ENCODE measurements around the gene GNAI3. TPM values are rescaled to one million over a fixed set of nuclear protein-coding genes. Genes with fewer than 3 reads are reported as not detected.

GNAI3 gene
- total RNA-seq, 2 donors from 2014 or later, result 3.6 to 4.9 TPM

GRCh38 chr1:109529881-109530456, 18.4 kb upstream of the GNAI3 start:
- intact Hi-C loops (cut with DNase I), result loop anchor here (5.0 kb wide), 2 partner anchors 33 to 43 kb away; no protein-coding TSS in a partner anchor
- ATAC-seq, result no peak
- TF ChIP-seq, protein P1, sequence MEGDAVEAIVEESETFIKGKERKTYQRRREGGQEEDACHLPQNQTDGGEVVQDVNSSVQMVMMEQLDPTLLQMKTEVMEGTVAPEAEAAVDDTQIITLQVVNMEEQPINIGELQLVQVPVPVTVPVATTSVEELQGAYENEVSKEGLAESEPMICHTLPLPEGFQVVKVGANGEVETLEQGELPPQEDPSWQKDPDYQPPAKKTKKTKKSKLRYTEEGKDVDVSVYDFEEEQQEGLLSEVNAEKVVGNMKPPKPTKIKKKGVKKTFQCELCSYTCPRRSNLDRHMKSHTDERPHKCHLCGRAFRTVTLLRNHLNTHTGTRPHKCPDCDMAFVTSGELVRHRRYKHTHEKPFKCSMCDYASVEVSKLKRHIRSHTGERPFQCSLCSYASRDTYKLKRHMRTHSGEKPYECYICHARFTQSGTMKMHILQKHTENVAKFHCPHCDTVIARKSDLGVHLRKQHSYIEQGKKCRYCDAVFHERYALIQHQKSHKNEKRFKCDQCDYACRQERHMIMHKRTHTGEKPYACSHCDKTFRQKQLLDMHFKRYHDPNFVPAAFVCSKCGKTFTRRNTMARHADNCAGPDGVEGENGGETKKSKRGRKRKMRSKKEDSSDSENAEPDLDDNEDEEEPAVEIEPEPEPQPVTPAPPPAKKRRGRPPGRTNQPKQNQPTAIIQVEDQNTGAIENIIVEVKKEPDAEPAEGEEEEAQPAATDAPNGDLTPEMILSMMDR (IDR thresholded peaks at IDR 0.05), result no peak
- no peak for TF ChIP-seq POLR2A (IDR thresholded peaks at IDR 0.05)
- 71 to 79% methylated on average over 8 of the region's 8 CpGs for WGBS, 2 donors
- H3K4me1 ChIP-seq, result peaks cover 11% of the 10 kb centered on the region
- no peaks in the 10 kb centered on the region for H3K27me3 ChIP-seq
- H3K9me3 ChIP-seq, result no peaks in the 10 kb centered on the region
- no peak for DNase-seq
- H3K27ac ChIP-seq, result no peak overlapping the region
- no peaks in the 10 kb centered on the region for H3K36me3 ChIP-seq (replicated peaks in 1 of 2; ENCODE audit: insufficient read depth in 1 of 2, low read depth in 2 of 2)
- no peak overlapping the region for H3K4me3 ChIP-seq

GRCh38 chr1:109530457-109531087, 17.8 kb upstream of the GNAI3 start:
- ATAC-seq (no peak), DNase-seq (peak in 1 of 4 donors; percentile 23)
- Histone ChIP-seq H3K36me3 (replicated peaks in 1 of 2; ENCODE audit: insufficient read depth in 1 of 2, low read depth in 2 of 2) (no peaks in the 10 kb centered on the region), H3K4me3 (no peak overlapping the region), H3K27ac (no peak overlapping the region), H3K9me3 (no peaks in the 10 kb centered on the region), H3K4me1 (peaks cover 11% of the 10 kb centered on the region), H3K27me3 (no peaks in the 10 kb centered on the region)
- no peak for TF ChIP-seq POLR2A (IDR thresholded peaks at IDR 0.05)
- TF ChIP-seq, protein P1 (IDR thresholded peaks at IDR 0.05), result no peak
- WGBS, 2 donors, result 67 to 75% methylated on average over 7 to 13 of the region's 13 CpGs
- intact Hi-C loops (cut with DNase I), result loop anchor here (5.0 kb wide), 1 partner anchor 33 kb away; no protein-coding TSS in a partner anchor

DNA sequence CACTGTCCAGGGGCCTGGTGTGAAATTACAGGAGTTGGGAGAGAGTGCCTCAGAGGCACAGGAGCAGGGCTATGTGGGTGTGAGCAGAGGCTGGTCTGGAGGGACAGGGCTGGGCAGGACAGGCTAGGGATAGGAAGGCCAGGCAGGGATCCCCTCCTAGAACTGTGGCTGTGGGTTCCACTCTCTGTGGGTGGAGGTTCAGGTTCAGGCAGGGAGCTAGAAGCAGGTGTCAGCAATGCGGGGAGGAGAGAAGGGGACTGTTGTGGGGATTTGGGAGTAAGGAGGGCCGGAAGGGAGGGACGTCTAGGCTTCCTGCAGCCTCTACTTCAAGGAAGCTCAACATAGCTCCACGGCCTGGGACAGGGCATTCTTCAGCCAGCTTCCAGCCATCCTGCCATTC, 17.0 kb upstream of the GNAI3 start:
- DNase-seq, result no peak
- Histone ChIP-seq H3K9me3 (no peaks in the 10 kb centered on the region), H3K27me3 (no peaks in the 10 kb centered on the region), H3K4me3 (no peak overlapping the region), H3K4me1 (peaks cover 11% of the 10 kb centered on the region), H3K27ac (no peak overlapping the region), H3K36me3 (replicated peaks in 1 of 2; ENCODE audit: insufficient read depth in 1 of 2, low read depth in 2 of 2) (no peaks in the 10 kb centered on the region)
- no peak for ATAC-seq
- no peak for TF ChIP-seq POLR2A (IDR thresholded peaks at IDR 0.05)
- TF ChIP-seq, protein P1 (IDR thresholded peaks at IDR 0.05), result no peak
- intact Hi-C loops (cut with DNase I), result loop anchor here (5.0 kb wide), 1 partner anchor 34 kb away; no protein-coding TSS in a partner anchor
- 73 to 74% methylated on average over 4 of the region's 4 CpGs for WGBS, 2 donors

- TF ChIP-seq POLR2A (IDR thresholded peaks at IDR 0.05), result no peak
- TF ChIP-seq, protein P1 (IDR thresholded peaks at IDR 0.05), result no peak
- no peaks in the 10 kb centered on the region for H3K36me3 ChIP-seq (replicated peaks in 1 of 2; ENCODE audit: insufficient read depth in 1 of 2, low read depth in 2 of 2)
- no peaks in the 10 kb centered on the region for H3K9me3 ChIP-seq
- ATAC-seq (no peak), DNase-seq (no peak)
- no peaks in the 10 kb centered on the region for H3K27me3 ChIP-seq
- no peak overlapping the region for H3K4me3 ChIP-seq
- WGBS, 2 donors, result 48 to 61% methylated on average over 8 to 16 of the region's 16 CpGs
- peaks cover 11% of the 10 kb centered on the region for H3K4me1 ChIP-seq
- intact Hi-C loops (cut with DNase I), result loop anchor here (5.0 kb wide), 1 partner anchor 35 kb away; no protein-coding TSS in a partner anchor
- no peak overlapping the region for H3K27ac ChIP-seq
These were observed 16.5 kb upstream of the GNAI3 start for GRCh38 chr1:109531826-109532364.

Measured in body of pancreas (tissue), 4 donors.